Posterior vena cava (tissue), 2 donors: Measurements from ENCODE around the gene ZNF593OS. TPM values are rescaled to one million over a fixed set of nuclear protein-coding genes. Genes with fewer than 3 reads are reported as not detected.

ENCODE experiments used
- DNase-seq: peaks from one replicate; pipeline ENCODE4 v3.0.0-alpha.2; 2020; ENCODE audit warnings: low spot score
- intact Hi-C, 2 donors: fragments of 100-400 bp; cut with DNase I; formaldehyde crosslinking; loops; one replicate each; pipeline versions ENCODE4 v1.14.1 to v1.14.2; 2022 to 2023
- long read RNA-seq, 2 donors: library from polyadenylated mRNA; unstranded; transcript quantifications; one replicate each; pipeline ENCODE4 v2.0.0, GENCODE V29; 2020 to 2021
- total RNA-seq, 2 donors: library from RNA; stranded (reverse); fragmentation: NEBNext Ultra II Directional; extraction: Animal tissue kit (Norgen Biotek cat#: 25700); gene quantifications; one replicate each; pipeline ENCODE4 v1.2.1, GENCODE V29; 2021
- donor health status: DM: yes; HTN: yes; CAD: no.
- donor health status: DM: yes; HTN: yes; CAD: no.

ZNF593OS gene
- total RNA-seq: not detected
- long read RNA-seq, donor 1: 0 reads
- long read RNA-seq, donor 2: 0 reads

GRCh38 chr1:26171084-26172072, at the start of gene ZNF593OS:
Gene ZNF593OS, minus strand, starts transcription at chr1:26171832. Its CDS starts 171 bp downstream, at chr1:26171661.
- DNase-seq: no peak
- intact Hi-C loops: loop anchor here in 1 of 2 donors (5.0 kb wide), 1 partner anchor 1636 kb away; no protein-coding TSS in a partner anchor

- intact Hi-C loops: no loop called here
- peak; percentile 10 for DNase-seq
These were observed 49.5 kb upstream of the ZNF593OS start for GRCh38 chr1:26221094-26221493.

GRCh38 chr1:26220199-26220912, 48.7 kb upstream of the ZNF593OS start:
- DNase-seq: peak; percentile 65
- intact Hi-C loops: no loop called here

- peak; percentile 49 for DNase-seq
- intact Hi-C loops: no loop called here
These were observed 47.4 kb upstream of the ZNF593OS start for GRCh38 chr1:26218906-26219494.

GRCh38 chr1:26215246-26215645, 43.6 kb upstream of the ZNF593OS start:
- intact Hi-C loops: no loop called here
- DNase-seq: peak; percentile 15

GRCh38 chr1:26213335-26213905, 41.8 kb upstream of the ZNF593OS start:
- peak; percentile 10 for DNase-seq
- intact Hi-C loops: no loop called here

- peak; percentile 22 for DNase-seq
- intact Hi-C loops: no loop called here
These were observed 41.1 kb upstream of the ZNF593OS start for GRCh38 chr1:26212726-26213125.

- no peak for DNase-seq
- intact Hi-C loops: no loop called here
These were observed 38.7 kb upstream of the ZNF593OS start for GRCh38 chr1:26210147-26210870.

GRCh38 chr1:26203642-26204318, 32.1 kb upstream of the ZNF593OS start:
- no peak for DNase-seq
- intact Hi-C loops: no loop called here

GRCh38 chr1:26200413-26200812, 28.8 kb upstream of the ZNF593OS start:
- intact Hi-C loops: no loop called here
- DNase-seq: no peak

- intact Hi-C loops: no loop called here
- DNase-seq: no peak
These were observed 26.2 kb upstream of the ZNF593OS start for GRCh38 chr1:26197813-26198212.

- no peak for DNase-seq
- intact Hi-C loops: no loop called here
These were observed 25.7 kb upstream of the ZNF593OS start for GRCh38 chr1:26197301-26197700.

GRCh38 chr1:26195805-26196204, 24.2 kb upstream of the ZNF593OS start:
- no peak for DNase-seq
- intact Hi-C loops: no loop called here

GRCh38 chr1:26191739-26192138, 20.1 kb upstream of the ZNF593OS start:
- intact Hi-C loops: no loop called here
- DNase-seq: no peak

GRCh38 chr1:26190373-26190987, 18.8 kb upstream of the ZNF593OS start, which contains the start of gene CATSPER4:
Gene CATSPER4, plus strand, starts transcription at chr1:26190602. Its CDS starts 26 bp downstream, at chr1:26190628.
- intact Hi-C loops: no loop called here
- DNase-seq: no peak

GRCh38 chr1:26189751-26190275, 18.2 kb upstream of the ZNF593OS start:
- intact Hi-C loops: no loop called here
- no peak for DNase-seq

GRCh38 chr1:26189331-26189730, 17.7 kb upstream of the ZNF593OS start:
- no peak for DNase-seq
- intact Hi-C loops: no loop called here
